ENCODE data around the gene CPN1. TPM values are rescaled to one million over a fixed set of nuclear protein-coding genes. Genes with fewer than 3 reads are reported as not detected.

Gene CPN1
- total and polyA plus RNA-seq, 4 donors = not detected

DNA sequence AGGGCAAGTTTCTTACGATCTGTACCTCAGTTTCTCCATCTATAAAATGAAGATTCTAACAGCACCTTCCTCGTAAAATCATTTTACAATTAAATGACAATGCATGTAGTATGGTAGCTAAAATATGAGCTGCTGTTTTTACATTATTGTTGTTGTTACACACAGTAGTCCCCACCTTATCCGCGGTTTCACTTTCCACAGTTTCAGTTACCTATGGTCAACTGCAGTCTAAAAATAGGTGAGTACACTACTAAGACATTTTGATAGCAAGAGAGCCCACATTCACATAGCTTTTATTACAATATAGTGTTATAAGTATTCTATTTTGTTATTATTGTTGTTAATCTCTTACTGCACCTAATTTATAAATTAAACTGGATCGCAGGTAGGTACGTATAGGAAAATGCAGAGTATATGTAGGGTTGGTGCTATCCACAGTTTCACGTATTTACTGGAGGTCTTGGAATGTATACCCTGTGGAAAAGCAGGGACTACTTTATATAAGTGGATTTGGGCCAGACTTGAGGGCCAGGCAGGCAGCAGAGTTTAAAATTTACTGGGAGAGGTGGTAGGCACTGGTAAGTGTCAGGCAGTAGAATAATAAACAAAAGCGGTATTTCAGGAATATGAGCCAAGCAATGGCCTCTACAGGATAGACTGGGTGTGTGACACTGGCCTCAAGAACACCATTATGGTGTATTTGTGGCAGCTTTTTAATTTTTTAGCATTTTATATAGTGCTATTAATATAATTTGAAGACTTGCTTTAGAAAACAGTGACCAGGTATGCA, 82.2 kb downstream of the CPN1 start:
- ATAC-seq (ENCODE audit: low FRiP score) = no peak
- DNase-seq = no peak
- Histone ChIP-seq H3K36me3 (ENCODE audit: control insufficient read depth in 1 of 2, insufficient read depth in 2 of 2, low read length in 1 of 2) (peaks cover 0 to 1% of the 10 kb centered on the region in 2 donors), H3K27ac (ENCODE audit: low read depth in 1 of 2, low read length in 2 of 2) (no peak overlapping the region), H3K4me3 (ENCODE audit: low read length in 2 of 2) (no peak overlapping the region), H3K4me1 (ENCODE audit: control insufficient read depth in 1 of 2, insufficient read depth in 2 of 2, low read length in 2 of 2) (peaks cover 0 to 4% of the 10 kb centered on the region in 2 donors), H3K27me3 (ENCODE audit: control insufficient read depth in 1 of 2, insufficient read depth in 2 of 2, low read length in 1 of 2) (no peaks in the 10 kb centered on the region), H3K9me3 (ENCODE audit: control insufficient read depth, low read length) (no peaks in the 10 kb centered on the region)
- WGBS, 2 donors = 91 to 92% methylated on average over 8 of the region's 8 CpGs
- intact Hi-C loops (cut with DNase I) = loop anchor here in 1 of 2 donors (10.0 kb wide), 1 partner anchor 85 kb away; no protein-coding TSS in a partner anchor

- DNase-seq (no peak), ATAC-seq (ENCODE audit: low FRiP score) (no peak)
- Histone ChIP-seq H3K27ac (ENCODE audit: low read depth in 1 of 2, low read length in 2 of 2) (no peak overlapping the region), H3K27me3 (ENCODE audit: control insufficient read depth in 1 of 2, insufficient read depth in 2 of 2, low read length in 1 of 2) (no peaks in the 10 kb centered on the region), H3K36me3 (ENCODE audit: control insufficient read depth in 1 of 2, insufficient read depth in 2 of 2, low read length in 1 of 2) (peaks cover 0 to 1% of the 10 kb centered on the region in 2 donors), H3K4me3 (ENCODE audit: low read length in 2 of 2) (no peak overlapping the region), H3K9me3 (ENCODE audit: control insufficient read depth, low read length) (no peaks in the 10 kb centered on the region), H3K4me1 (ENCODE audit: control insufficient read depth in 1 of 2, insufficient read depth in 2 of 2, low read length in 2 of 2) (peaks cover 0 to 4% of the 10 kb centered on the region in 2 donors)
- 93 to 95% methylated on average over 6 of the region's 6 CpGs for WGBS, 2 donors
- intact Hi-C loops (cut with DNase I) = no loop called here
Measured at GRCh38 chr10:99998889-99999288, 82.8 kb downstream of the CPN1 start.

- no peak for ATAC-seq (ENCODE audit: low FRiP score)
- H3K27ac ChIP-seq (ENCODE audit: low read depth in 1 of 2, low read length in 2 of 2) = no peak overlapping the region
- H3K27me3 ChIP-seq (ENCODE audit: control insufficient read depth in 1 of 2, insufficient read depth in 2 of 2, low read length in 1 of 2) = no peaks in the 10 kb centered on the region
- WGBS, 2 donors = 33 to 40% methylated on average over 4 of the region's 4 CpGs
- H3K4me1 ChIP-seq (ENCODE audit: control insufficient read depth in 1 of 2, insufficient read depth in 2 of 2, low read length in 2 of 2) = peaks cover 0 to 4% of the 10 kb centered on the region in 2 donors
- H3K4me3 ChIP-seq (ENCODE audit: low read length in 2 of 2) = no peak overlapping the region
- H3K9me3 ChIP-seq (ENCODE audit: control insufficient read depth, low read length) = no peaks in the 10 kb centered on the region
- DNase-seq = no peak
- intact Hi-C loops (cut with DNase I) = no loop called here
- H3K36me3 ChIP-seq (ENCODE audit: control insufficient read depth in 1 of 2, insufficient read depth in 2 of 2, low read length in 1 of 2) = peaks cover 0 to 1% of the 10 kb centered on the region in 2 donors
Measured at GRCh38 chr10:99996671-99997648, 84.7 kb downstream of the CPN1 start.

DNA sequence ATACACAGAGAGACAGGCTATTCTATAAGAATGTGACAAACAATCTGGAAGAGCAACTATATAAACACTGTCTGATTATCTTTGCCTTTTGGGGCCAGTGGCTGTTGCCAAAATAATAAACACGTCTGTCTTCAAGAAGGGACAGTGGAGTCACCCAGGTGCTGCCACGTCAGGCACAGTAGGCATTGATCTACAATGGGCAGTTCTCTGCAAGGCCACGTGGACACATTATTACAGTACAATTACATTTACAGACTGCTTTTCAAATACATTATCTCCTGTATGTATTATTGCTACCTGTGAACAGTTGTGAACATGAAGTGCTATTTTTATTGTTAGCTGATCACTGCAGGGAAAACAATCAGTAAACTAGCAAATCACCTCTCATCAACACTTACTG, 86.0 kb downstream of the CPN1 start:
- no peak for DNase-seq
- intact Hi-C loops (cut with DNase I) = no loop called here
- Histone ChIP-seq H3K4me1 (ENCODE audit: control insufficient read depth in 1 of 2, insufficient read depth in 2 of 2, low read length in 2 of 2) (peaks cover 0 to 4% of the 10 kb centered on the region in 2 donors), H3K27ac (ENCODE audit: low read depth in 1 of 2, low read length in 2 of 2) (no peak overlapping the region), H3K4me3 (ENCODE audit: low read length in 2 of 2) (no peak overlapping the region), H3K36me3 (ENCODE audit: control insufficient read depth in 1 of 2, insufficient read depth in 2 of 2, low read length in 1 of 2) (peaks cover 0 to 1% of the 10 kb centered on the region in 2 donors), H3K27me3 (ENCODE audit: control insufficient read depth in 1 of 2, insufficient read depth in 2 of 2, low read length in 1 of 2) (no peaks in the 10 kb centered on the region), H3K9me3 (ENCODE audit: control insufficient read depth, low read length) (no peaks in the 10 kb centered on the region)
- no peak for ATAC-seq (ENCODE audit: low FRiP score)
- WGBS, 2 donors = 88 to 90% methylated on average over 3 of the region's 3 CpGs

DNA sequence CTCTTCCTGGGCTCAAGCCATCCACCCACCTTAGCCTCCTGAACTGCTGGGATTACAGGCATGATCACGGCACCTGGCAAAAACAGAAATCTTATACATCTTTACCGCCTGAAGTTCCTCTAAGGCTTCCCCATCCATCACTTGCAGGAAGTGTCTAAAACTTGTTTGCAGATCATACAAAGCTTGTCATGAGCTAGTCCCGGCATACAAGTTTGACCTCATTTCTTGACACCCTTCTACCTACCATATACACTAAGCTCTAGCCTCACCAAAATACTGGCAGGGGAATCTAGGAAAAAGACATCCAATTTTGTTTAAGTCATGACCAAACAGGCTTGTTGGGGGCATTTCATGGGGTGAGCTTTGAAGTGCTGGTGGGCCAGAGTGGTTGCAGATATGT, 86.4 kb downstream of the CPN1 start:
- ATAC-seq (ENCODE audit: low FRiP score) (no peak), DNase-seq (no peak)
- no peak overlapping the region for H3K27ac ChIP-seq (ENCODE audit: low read depth in 1 of 2, low read length in 2 of 2)
- WGBS, 2 donors = 94 to 97% methylated on average over 3 of the region's 3 CpGs
- peaks cover 0 to 4% of the 10 kb centered on the region in 2 donors for H3K4me1 ChIP-seq (ENCODE audit: control insufficient read depth in 1 of 2, insufficient read depth in 2 of 2, low read length in 2 of 2)
- H3K36me3 ChIP-seq (ENCODE audit: control insufficient read depth in 1 of 2, insufficient read depth in 2 of 2, low read length in 1 of 2) = peaks cover 0 to 1% of the 10 kb centered on the region in 2 donors
- intact Hi-C loops (cut with DNase I) = no loop called here
- no peaks in the 10 kb centered on the region for H3K9me3 ChIP-seq (ENCODE audit: control insufficient read depth, low read length)
- no peak overlapping the region for H3K4me3 ChIP-seq (ENCODE audit: low read length in 2 of 2)
- no peaks in the 10 kb centered on the region for H3K27me3 ChIP-seq (ENCODE audit: control insufficient read depth in 1 of 2, insufficient read depth in 2 of 2, low read length in 1 of 2)

- H3K4me1 ChIP-seq (ENCODE audit: control insufficient read depth in 1 of 2, insufficient read depth in 2 of 2, low read length in 2 of 2) = peaks cover 0 to 4% of the 10 kb centered on the region in 2 donors
- no peaks in the 10 kb centered on the region for H3K27me3 ChIP-seq (ENCODE audit: control insufficient read depth in 1 of 2, insufficient read depth in 2 of 2, low read length in 1 of 2)
- intact Hi-C loops (cut with DNase I) = no loop called here
- H3K9me3 ChIP-seq (ENCODE audit: control insufficient read depth, low read length) = no peaks in the 10 kb centered on the region
- no peak for ATAC-seq (ENCODE audit: low FRiP score)
- H3K4me3 ChIP-seq (ENCODE audit: low read length in 2 of 2) = no peak overlapping the region
- H3K27ac ChIP-seq (ENCODE audit: low read depth in 1 of 2, low read length in 2 of 2) = no peak overlapping the region
- peaks cover 0 to 1% of the 10 kb centered on the region in 2 donors for H3K36me3 ChIP-seq (ENCODE audit: control insufficient read depth in 1 of 2, insufficient read depth in 2 of 2, low read length in 1 of 2)
- WGBS, 2 donors = 78 to 97% methylated on average over 5 of the region's 5 CpGs
- no peak for DNase-seq
Measured at GRCh38 chr10:99994801-99995200, 86.9 kb downstream of the CPN1 start.

DNA sequence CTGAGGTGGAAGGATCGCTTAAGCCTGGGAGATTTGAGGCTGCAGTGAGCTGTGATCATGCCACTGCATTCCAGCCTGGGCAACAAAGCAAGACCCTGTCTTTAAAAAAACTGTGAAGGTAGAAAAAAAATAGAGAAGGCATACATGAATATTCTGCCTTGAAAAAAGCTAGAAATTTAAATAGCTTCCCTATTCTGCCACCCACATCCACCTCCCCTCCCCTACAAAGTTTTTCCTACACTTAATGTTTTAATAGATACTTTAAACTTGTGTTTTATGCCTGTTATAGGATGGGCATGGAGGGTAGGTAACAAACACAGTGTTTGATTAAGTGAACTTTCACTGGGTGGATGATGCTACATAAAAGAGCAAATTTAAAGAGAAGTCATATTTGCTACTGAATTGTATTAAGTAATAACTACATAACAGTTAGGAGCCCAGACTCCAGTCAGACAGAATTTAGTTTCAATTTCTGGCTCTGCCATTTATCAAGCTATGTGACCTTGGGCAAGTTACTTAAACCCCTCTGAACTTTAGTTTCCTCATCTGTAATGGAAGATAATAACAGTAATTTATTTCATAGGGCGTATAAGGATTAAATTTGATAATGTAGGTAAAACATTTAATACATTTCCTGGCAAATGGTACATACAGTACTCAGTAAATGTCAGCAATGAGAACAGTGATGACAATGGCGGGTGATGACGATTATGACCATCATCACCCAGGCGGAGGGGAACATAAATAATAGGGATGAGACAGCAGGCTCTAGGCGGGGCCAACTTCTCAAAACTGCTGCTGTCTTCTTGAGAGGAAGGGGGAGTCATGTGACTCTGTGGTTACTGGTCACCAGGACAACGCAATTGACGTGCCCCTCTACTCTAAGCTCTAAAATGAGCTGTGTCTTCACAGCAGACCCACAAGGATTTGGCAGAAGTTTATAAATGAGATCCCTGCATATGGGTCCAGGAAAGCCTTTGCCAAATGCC, 87.7 kb downstream of the CPN1 start:
- Histone ChIP-seq H3K27me3 (ENCODE audit: control insufficient read depth in 1 of 2, insufficient read depth in 2 of 2, low read length in 1 of 2) (no peaks in the 10 kb centered on the region), H3K9me3 (ENCODE audit: control insufficient read depth, low read length) (no peaks in the 10 kb centered on the region), H3K27ac (ENCODE audit: low read depth in 1 of 2, low read length in 2 of 2) (no peak overlapping the region), H3K4me3 (ENCODE audit: low read length in 2 of 2) (no peak overlapping the region), H3K36me3 (ENCODE audit: control insufficient read depth in 1 of 2, insufficient read depth in 2 of 2, low read length in 1 of 2) (peaks cover 0 to 1% of the 10 kb centered on the region in 2 donors), H3K4me1 (ENCODE audit: control insufficient read depth in 1 of 2, insufficient read depth in 2 of 2, low read length in 2 of 2) (peaks cover 0 to 4% of the 10 kb centered on the region in 2 donors)
- DNase-seq (peak in 1 of 2 donors; percentile 87), ATAC-seq (ENCODE audit: low FRiP score) (peak; percentile 69)
- 76 to 86% methylated on average over 8 of the region's 8 CpGs for WGBS, 2 donors
- intact Hi-C loops (cut with DNase I) = no loop called here
